Urinary bladder (tissue), 4 donors: Measurements from ENCODE around the gene RPS8. TPM values are rescaled to one million over a fixed set of nuclear protein-coding genes. Genes with fewer than 3 reads are reported as not detected.
"Not testable (repeated sequence)": the region's sequence is repeated elsewhere in the genome, so short reads cannot be mapped to it uniquely, and the experiment has no call there.

Source experiments
- DNase-seq: peaks from one replicate; pipeline ENCODE4 v3.0.0-alpha.2; 2015; ENCODE audit errors: extremely low spot score
- H3K27ac ChIP-seq: one replicate; pipeline ENCODE4 v1.5.1; 2013; ENCODE audit warnings: low read depth, mild to moderate bottlenecking, moderate library complexity
- H3K36me3 ChIP-seq: one replicate; pipeline ENCODE4 v1.6.1; 2013; ENCODE audit warnings: mild to moderate bottlenecking, moderate library complexity; ENCODE audit not compliant: insufficient read depth
- H3K4me1 ChIP-seq: one replicate; pipeline ENCODE4 v1.6.1; 2013; ENCODE audit warnings: mild to moderate bottlenecking, moderate library complexity; ENCODE audit not compliant: insufficient read depth
- H3K4me3 ChIP-seq: one replicate; pipeline ENCODE4 v1.5.1; 2013; ENCODE audit warnings: low read depth, low read length
- WGBS: extraction: QIAGEN DNeasy Blood & Tissue Kit; methylation state at CpG from one replicate; pipeline ENCODE4 v1.1.7; 2013; 5-methylcytosine and 5-hydroxymethylcytosine counted together
- polyA plus RNA-seq: library from polyadenylated mRNA; stranded (reverse); fragments of 200-250 nt; gene quantifications from one replicate; pipeline ENCODE4 v1.2.3, GENCODE V29; 2013
- total RNA-seq: library from RNA; depleted of rRNA; stranded (reverse); fragments of >200 nt; gene quantifications from one replicate; pipeline ENCODE4 v1.2.3, GENCODE V29; 2014
- donor health status: healthy with polysubstance abuse.
- donor health status: healthy.

Gene RPS8
- total RNA-seq (1,711 TPM), polyA plus RNA-seq (2,358 TPM)

DNA sequence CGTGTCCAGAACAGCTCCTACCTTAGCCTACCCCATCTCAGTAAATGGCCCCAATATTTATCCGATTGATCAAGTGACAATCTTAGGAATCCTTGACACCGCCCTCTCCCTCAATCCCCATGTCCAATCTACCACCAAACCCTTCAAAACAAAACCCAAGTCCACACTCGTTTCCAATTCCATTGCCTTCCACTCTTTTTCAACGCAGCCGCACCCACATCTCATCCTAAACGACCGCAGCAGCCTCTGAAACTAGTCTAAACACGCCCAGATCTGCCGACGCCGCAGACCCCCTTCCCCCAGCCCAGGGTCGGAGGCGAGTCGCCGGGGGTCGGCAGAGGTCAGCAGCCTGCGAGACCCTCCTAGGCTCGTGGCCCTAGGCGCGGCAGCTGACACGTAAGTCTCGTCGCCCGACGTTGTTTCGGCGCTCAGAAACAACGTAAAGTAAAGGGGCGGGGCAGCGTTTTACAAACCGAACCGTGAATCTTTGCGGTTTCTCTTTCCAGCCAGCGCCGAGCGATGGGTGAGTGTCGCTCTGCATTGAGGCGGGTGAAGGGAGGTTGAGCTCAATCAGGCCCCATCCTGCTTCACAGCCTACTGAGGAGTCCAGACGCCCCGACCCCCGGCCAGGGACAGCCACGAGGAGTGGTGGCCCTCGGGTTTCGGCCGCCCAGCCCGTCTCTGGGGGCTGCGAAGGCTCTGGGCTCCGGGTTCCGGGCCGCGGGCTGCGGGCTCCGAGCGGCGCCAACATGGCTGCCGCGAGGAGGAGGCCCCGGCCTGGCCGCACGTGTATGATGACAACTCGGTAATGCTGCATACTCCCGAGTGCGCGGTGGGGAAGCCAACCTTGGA lies at the start of gene RPS8:
RPS8 (plus strand) TSS at position 463 of the 852 bp plus-strand sequence; CDS start at position 520, 57 bp downstream.
- H3K36me3 ChIP-seq, result no peaks in the 10 kb centered on the region
- peak; percentile 90 for DNase-seq
- peak within 1 kb of the TSS; percentile 99 for H3K27ac ChIP-seq
- peak within 1 kb of the TSS; percentile 79 for H3K4me3 ChIP-seq
- WGBS, result under 1% methylated on average over 65 of the region's 65 CpGs
- no peaks in the 10 kb centered on the region for H3K4me1 ChIP-seq

DNA sequence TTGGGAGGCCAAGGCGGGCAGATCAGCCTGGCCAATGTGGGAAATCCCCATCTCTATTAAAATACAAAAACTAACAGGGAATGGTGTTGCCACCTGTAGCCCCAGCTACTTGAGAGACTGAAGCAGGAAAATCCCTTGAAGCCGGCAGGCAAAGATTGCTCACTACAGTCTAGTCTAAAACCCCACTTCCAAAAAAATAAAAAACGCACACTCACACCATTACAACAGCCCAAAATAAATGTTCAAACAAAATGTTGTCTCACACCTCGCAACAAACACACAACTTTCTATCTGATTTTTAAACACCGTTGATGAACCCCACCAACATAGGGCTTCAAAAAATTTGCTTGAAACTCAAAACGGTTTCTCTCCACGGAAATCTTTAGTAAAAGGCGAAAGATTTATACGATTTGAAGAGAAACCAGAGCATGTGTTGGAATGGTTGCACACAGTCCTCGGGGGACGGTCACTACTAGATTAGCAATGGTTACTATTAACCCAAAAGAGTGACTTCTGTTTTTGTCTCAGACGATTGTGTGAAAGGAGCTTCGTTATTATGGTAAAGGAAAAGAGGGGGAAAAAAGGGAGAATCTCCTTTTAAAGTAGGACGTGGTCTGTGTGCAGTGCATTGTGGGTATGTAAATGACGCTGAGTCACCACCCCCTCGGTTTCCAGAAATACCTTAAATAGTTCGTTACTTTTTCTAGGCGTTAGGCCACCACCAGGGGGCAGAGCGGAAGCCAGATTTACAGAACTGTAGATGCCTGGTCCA lies 44.4 kb upstream of the RPS8 start, which contains the start of gene RNU5D-1:
RNU5D-1 (minus strand) TSS at position 430 of the 772 bp plus-strand sequence.
- 2% methylated on average over 19 of the region's 19 CpGs for WGBS

DNA sequence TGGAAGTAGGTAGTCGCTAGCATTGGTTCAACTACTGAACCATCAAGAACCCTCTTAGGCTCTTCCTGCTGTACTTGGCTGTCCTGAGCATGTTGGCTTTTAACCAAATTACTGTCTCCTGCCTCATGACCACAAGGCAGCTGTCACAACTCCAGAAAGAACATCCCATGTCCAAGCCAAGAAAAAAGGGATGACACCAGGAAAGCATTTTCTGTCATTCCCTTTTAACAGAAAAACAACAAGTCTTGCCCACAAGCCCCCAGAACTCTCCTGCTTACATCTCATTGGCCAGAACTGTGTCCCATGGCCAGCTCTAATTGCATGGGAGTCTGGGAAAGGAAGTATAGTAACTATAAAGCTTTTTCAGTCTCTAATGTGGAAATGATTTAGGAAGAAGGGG lies 42.0 kb upstream of the RPS8 start:
- H3K27ac ChIP-seq, result no peak overlapping the region
- H3K36me3 ChIP-seq, result no peaks in the 10 kb centered on the region
- no peak overlapping the region for H3K4me3 ChIP-seq
- H3K4me1 ChIP-seq, result no peaks in the 10 kb centered on the region
- WGBS, result 46% methylated on average over 1 of the region's 1 CpG
- DNase-seq, result no peak

More for the DNA sequence above, 44.4 kb upstream of the RPS8 start, which contains the start of gene RNU5D-1:
- Histone ChIP-seq H3K4me3 (no peak within 1 kb of the TSS), H3K27ac (peak within 1 kb of the TSS; percentile 68), H3K36me3 (no peaks in the 10 kb centered on the region), H3K4me1 (no peaks in the 10 kb centered on the region)
- peak; percentile 94 for DNase-seq

DNA sequence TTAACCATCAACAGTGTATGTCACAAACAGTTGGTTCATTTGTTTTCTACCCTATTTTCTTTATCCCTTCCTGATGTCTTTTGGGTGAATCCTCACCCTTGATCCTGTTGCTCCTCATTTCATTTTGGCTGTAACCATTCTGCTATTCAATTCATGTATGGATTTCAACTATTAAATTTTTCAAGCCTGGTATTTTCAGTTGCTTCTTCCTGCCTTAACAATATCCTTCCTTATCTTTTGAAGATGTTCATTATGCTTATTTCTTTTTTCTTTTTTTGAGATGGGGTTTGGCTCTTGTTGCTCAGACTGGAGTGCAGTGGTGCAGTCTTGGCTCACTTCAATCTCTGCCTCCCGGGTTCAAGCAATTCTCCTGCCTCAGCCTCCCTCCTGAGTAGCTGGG lies 41.6 kb upstream of the RPS8 start:
- H3K4me1 ChIP-seq, result no peaks in the 10 kb centered on the region
- H3K27ac ChIP-seq, result no peak overlapping the region
- H3K4me3 ChIP-seq, result no peak overlapping the region
- no peak for DNase-seq
- H3K36me3 ChIP-seq, result no peaks in the 10 kb centered on the region
- 86% methylated on average over 1 of the region's 1 CpG for WGBS

DNA sequence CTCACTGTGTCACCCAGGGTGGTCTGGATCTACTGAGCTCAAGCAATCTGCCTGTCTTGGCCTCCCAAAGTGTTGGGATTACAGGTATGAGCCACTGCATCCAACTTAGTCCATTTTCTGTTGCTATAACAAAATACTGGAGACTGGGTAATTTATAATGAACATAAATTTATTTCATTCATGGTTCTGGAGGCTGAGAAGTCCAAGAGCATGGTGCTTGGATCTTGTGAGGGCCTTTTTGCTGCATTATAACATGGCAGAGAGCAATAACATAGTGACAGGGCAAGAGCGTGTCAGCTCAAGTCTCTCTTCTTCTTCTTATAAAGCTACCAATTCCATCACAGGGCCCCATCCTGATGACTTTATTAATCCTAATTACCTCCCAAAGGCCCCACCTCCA lies 39.3 kb upstream of the RPS8 start:
- H3K27ac ChIP-seq, result no peak overlapping the region
- WGBS, result 97% methylated on average over 1 of the region's 1 CpG
- no peaks in the 10 kb centered on the region for H3K4me1 ChIP-seq
- H3K36me3 ChIP-seq, result no peaks in the 10 kb centered on the region
- DNase-seq, result no peak
- no peak overlapping the region for H3K4me3 ChIP-seq

DNA sequence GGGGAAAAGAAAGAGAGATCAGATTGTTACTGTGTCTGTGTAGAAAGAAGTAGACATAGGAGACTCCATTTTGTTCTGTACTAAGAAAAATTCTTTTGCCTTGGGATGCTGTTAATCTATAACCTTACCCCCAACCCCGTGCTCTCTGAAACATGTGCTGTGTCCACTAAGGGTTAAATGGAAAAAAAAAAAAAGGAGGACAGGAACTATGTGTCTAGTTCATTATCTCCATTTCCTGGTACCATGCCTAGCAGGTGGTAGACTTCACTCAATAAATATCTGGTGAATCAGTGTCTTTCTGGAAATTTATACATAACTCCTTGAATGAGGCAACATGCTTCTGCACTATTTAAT lies 36.4 kb upstream of the RPS8 start:
- H3K4me3 ChIP-seq, result peak overlapping the region; percentile 29
- H3K4me1 ChIP-seq, DNase-seq, H3K36me3 ChIP-seq, H3K27ac ChIP-seq: not testable (repeated sequence)
- 72% methylated on average over 1 of the region's 1 CpG for WGBS

DNA sequence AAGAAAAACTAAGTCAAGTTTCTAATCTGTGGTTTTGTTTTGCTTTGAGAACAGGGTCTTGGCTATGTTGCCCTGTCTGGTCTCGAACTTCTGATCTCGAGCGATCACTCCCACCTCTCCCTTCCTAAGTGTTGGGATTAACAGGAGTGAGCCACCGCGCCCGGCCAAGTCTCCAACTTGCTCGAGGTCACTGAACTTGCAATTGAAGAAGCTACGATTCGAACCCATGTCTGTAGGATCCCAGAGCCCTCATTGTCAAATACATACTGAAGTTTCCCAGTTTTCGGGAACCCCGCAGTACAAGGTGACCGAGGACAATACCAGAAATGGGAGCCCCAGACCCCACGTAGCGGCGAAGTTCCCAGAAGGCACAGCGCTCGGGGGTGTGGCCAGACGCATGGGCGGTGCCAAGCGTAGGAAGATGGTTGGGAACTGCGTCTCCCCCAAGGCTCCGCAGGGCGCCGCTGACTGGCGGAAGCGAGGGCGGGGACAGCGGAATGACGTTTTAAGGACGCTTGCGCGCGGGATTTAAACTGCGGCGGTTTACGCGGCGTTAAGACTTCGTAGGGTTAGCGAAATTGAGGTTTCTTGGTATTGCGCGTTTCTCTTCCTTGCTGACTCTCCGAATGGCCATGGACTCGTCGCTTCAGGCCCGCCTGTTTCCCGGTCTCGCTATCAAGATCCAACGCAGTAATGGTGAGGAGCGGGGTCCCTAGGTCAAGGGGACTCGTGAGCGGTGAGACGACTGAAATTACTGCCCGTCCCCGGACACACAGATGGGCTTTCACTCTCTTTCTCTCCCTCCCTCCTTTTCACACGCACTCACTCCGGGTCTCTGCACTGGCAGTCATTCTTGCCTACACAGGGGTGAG lies 35.8 kb upstream of the RPS8 start, which contains the start of gene KIF2C:
KIF2C (plus strand) TSS at position 531 of the 872 bp plus-strand sequence; CDS start at position 627, 96 bp downstream.
- peak; percentile 95 for DNase-seq
- peak within 1 kb of the TSS; percentile 13 for H3K27ac ChIP-seq
- H3K4me1 ChIP-seq, result no peaks in the 10 kb centered on the region
- peak within 1 kb of the TSS; percentile 29 for H3K4me3 ChIP-seq
- WGBS, result under 1% methylated on average over 57 of the region's 57 CpGs
- no peaks in the 10 kb centered on the region for H3K36me3 ChIP-seq

DNA sequence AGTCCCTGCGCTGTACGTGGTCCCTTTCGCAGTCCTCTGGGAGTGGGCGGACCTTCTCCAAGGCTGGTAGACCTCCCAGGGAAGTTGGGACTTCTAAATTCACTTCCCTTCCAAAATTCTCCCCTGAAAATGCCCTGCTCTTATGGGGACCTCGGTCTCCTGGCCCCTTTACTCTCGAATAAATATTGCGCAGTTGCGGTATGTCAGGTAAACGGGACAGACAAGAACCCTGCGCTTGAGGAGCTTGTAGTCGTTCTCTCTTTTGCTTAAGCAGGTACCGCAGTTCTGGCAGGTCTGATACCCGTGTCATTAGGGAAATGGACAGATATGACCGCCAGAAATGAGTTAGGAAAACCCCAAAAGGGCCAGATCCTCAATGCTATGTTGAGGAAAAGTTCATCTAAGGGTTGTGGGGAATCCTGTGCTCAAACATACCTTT lies 35.1 kb upstream of the RPS8 start:
- Histone ChIP-seq H3K36me3 (no peaks in the 10 kb centered on the region), H3K27ac (no peak overlapping the region), H3K4me1 (no peaks in the 10 kb centered on the region), H3K4me3 (peak overlapping the region; percentile 29)
- WGBS, result 3% methylated on average over 14 of the region's 14 CpGs
- no peak for DNase-seq

DNA sequence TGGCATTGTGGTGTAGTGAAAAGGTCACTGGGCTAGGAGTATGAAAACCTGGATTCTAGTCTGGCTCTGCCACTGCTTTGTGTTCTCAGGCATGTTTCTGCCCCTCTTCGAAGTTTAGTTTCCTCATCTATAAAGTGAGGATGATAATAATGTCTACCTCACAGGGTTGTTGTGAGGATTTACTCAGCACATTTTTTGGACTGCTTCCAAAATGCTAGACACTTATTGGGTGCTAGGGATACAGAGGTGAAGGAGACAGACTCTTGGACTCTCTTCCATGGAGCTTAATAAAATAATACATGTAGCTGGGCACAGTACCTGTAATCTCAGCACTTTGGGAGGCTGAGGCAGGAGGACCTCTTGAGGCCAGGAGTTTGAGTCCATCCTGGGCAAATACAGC lies 32.1 kb upstream of the RPS8 start:
- WGBS, result 73% methylated on average over 1 of the region's 1 CpG
- no peaks in the 10 kb centered on the region for H3K36me3 ChIP-seq
- H3K27ac ChIP-seq, result no peak overlapping the region
- H3K4me1 ChIP-seq, result no peaks in the 10 kb centered on the region
- DNase-seq, result no peak
- no peak overlapping the region for H3K4me3 ChIP-seq

DNA sequence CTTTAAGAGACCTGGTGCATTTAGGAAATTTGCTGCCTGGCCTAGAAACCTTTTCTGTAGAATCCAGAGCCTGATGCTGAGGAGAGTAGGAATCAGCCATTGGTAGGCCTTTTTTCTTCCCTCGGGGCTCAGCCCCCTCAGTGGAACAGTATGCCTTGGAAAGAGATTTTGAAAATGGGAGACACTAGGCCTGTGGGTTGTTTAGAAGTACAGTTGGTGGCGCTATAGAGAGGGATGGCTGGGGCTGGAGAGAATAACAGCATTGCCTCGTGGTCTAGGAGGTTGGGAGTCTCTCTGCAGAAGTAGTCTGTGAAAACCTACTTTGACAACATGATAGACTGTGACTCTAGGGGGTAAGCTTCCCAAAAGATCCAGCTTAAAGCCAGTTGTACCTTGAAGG lies 27.5 kb upstream of the RPS8 start:
- Histone ChIP-seq H3K4me1 (no peaks in the 10 kb centered on the region), H3K27ac (no peak overlapping the region), H3K4me3 (no peak overlapping the region), H3K36me3 (no peaks in the 10 kb centered on the region)
- DNase-seq, result no peak
- 90% methylated on average over 3 of the region's 3 CpGs for WGBS

DNA sequence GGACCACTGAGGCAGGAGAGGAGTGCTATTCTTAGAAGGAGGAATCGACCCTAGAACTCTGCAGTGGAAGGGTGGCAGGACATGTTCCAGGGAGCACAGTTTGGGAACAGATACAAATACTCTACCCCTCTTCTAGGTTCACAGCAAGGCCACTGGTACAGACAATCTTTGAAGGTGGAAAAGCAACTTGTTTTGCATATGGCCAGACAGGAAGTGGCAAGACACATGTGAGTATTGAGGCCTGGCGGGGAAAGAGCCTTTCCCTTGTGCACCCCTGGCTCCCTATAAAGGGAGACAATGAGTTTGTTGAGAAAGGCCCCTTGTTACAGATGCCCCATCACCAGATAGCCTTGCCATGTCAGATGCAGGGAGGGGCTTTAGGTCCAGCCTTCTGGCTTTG lies 17.9 kb upstream of the RPS8 start:
- DNase-seq, result no peak
- Histone ChIP-seq H3K36me3 (no peaks in the 10 kb centered on the region), H3K4me3 (no peak overlapping the region), H3K27ac (no peak overlapping the region), H3K4me1 (no peaks in the 10 kb centered on the region)
- 96% methylated on average over 2 of the region's 2 CpGs for WGBS

DNA sequence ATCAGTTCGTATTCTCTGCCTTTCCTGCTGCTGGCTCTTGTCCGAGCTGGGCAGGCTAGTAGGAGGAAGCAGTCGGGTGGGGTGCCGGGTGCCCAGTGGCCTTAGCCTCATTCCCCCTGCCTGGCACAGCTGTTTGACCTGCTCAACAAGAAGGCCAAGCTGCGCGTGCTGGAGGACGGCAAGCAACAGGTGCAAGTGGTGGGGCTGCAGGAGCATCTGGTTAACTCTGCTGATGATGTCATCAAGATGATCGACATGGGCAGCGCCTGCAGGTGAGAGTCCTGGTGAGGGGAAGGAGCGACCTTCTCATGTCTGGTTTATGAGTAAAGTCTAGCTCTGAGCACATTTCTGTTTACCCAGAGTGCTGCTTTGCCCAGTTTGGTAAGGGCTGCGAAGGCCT lies 16.3 kb upstream of the RPS8 start:
- 90% methylated on average over 11 of the region's 11 CpGs for WGBS
- no peak for DNase-seq
- H3K36me3 ChIP-seq, result no peaks in the 10 kb centered on the region
- no peaks in the 10 kb centered on the region for H3K4me1 ChIP-seq
- H3K27ac ChIP-seq, result no peak overlapping the region
- H3K4me3 ChIP-seq, result no peak overlapping the region

DNA sequence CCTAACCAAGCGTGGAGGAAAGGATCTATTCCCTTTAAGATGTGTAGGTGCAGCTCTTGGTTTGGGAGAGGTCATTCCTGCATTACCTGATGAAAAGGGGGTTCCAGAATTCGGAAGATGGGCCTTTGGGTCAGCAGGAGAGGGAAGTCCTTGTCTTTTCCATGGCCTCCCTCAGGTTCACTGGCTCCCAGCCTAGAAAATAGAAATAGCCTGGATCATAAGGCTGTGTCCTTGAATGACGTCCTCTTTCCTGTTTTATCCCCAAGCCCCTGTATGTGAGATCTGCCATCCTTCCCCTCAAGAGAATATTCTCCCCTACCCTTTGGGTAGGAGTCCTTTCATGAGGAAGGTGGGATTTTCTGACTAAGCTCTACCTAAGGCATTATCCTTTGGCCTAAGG lies 14.5 kb upstream of the RPS8 start:
- H3K4me3 ChIP-seq, result no peak overlapping the region

More for the DNA sequence above, 14.5 kb upstream of the RPS8 start:
- Histone ChIP-seq H3K4me1 (no peaks in the 10 kb centered on the region), H3K27ac (no peak overlapping the region), H3K36me3 (no peaks in the 10 kb centered on the region)
- 93% methylated on average over 3 of the region's 3 CpGs for WGBS
- no peak for DNase-seq
